ENCODE results near the gene FBXO3.

FBXO3 gene

DNA sequence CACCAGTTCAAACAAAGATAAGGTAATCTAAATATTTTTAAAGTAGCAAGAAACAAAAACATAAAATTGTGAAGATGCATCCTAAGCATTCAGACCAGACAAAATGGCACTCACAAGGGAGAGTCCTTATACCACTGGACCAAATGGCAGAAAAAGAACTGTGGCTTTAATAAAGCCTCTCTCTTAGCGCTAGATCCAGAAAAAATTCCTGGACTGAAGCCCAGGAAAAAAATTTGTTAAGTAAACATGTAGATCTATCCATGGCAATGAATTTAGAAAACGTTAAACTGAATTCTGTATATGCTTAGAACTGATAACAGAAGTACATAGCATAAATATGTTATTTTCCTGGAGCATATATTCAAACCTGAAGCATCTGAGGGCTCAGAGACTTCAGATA lies 26.3 kb downstream of the FBXO3 start:
- TF ChIP-seq MAX (IDR thresholded peaks at IDR 0.05; ENCODE audit: low read depth, low read length): no peak
- TF ChIP-seq POLR2A (IDR thresholded peaks at IDR 0.05; ENCODE audit: extremely low read depth, insufficient read length): no peak
- no peak for TF ChIP-seq MYC (IDR thresholded peaks at IDR 0.05; ENCODE audit: low read depth, low read length)
- TF ChIP-seq, protein P1, sequence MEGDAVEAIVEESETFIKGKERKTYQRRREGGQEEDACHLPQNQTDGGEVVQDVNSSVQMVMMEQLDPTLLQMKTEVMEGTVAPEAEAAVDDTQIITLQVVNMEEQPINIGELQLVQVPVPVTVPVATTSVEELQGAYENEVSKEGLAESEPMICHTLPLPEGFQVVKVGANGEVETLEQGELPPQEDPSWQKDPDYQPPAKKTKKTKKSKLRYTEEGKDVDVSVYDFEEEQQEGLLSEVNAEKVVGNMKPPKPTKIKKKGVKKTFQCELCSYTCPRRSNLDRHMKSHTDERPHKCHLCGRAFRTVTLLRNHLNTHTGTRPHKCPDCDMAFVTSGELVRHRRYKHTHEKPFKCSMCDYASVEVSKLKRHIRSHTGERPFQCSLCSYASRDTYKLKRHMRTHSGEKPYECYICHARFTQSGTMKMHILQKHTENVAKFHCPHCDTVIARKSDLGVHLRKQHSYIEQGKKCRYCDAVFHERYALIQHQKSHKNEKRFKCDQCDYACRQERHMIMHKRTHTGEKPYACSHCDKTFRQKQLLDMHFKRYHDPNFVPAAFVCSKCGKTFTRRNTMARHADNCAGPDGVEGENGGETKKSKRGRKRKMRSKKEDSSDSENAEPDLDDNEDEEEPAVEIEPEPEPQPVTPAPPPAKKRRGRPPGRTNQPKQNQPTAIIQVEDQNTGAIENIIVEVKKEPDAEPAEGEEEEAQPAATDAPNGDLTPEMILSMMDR (IDR thresholded peaks at IDR 0.05; ENCODE audit: low read depth, low read length): no peak
- DNase-seq (ENCODE audit: low read depth): no peak
- H3K4me3 ChIP-seq (ENCODE audit: low read depth, low read length): no peak overlapping the region

- no peak for DNase-seq (ENCODE audit: low read depth)
- TF ChIP-seq MYC (IDR thresholded peaks at IDR 0.05; ENCODE audit: low read depth, low read length) (no peak), POLR2A (IDR thresholded peaks at IDR 0.05; ENCODE audit: extremely low read depth, insufficient read length) (no peak), MAX (IDR thresholded peaks at IDR 0.05; ENCODE audit: low read depth, low read length) (no peak)
- TF ChIP-seq, protein P1 (IDR thresholded peaks at IDR 0.05; ENCODE audit: low read depth, low read length): no peak
- H3K4me3 ChIP-seq (ENCODE audit: low read depth, low read length): no peak overlapping the region
These were observed 31.0 kb downstream of the FBXO3 start for GRCh38 chr11:33743291-33743690.

- TF ChIP-seq, protein P1 (IDR thresholded peaks at IDR 0.05; ENCODE audit: low read depth, low read length): no peak
- TF ChIP-seq MYC (IDR thresholded peaks at IDR 0.05; ENCODE audit: low read depth, low read length) (no peak), MAX (IDR thresholded peaks at IDR 0.05; ENCODE audit: low read depth, low read length) (no peak), POLR2A (IDR thresholded peaks at IDR 0.05; ENCODE audit: extremely low read depth, insufficient read length) (no peak)
- peak; percentile 39 for DNase-seq (ENCODE audit: low read depth)
- H3K4me3 ChIP-seq (ENCODE audit: low read depth, low read length): no peak overlapping the region
These were observed 32.0 kb downstream of the FBXO3 start for GRCh38 chr11:33742249-33742851.

DNA sequence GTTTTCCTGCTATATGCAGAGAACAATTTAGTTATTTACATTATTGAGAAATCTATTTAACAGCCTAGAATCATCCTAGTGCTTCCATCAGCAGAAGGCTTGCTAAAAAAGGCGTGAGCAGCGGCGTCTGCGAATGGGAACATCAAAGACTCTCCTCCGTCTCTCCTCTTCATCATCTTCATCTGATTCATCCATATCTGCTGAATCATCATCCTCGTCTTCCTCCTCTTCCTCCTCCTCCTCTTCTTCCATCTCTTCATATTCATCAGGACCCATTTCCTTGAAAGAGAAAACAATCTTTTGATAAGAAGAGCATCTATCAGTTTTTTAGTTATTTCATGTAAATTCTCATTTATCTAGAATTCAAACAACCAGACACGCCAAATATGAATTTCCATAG lies 32.5 kb downstream of the FBXO3 start:
- no peak for DNase-seq (ENCODE audit: low read depth)
- no peak overlapping the region for H3K4me3 ChIP-seq (ENCODE audit: low read depth, low read length)
- TF ChIP-seq, protein P1 (IDR thresholded peaks at IDR 0.05; ENCODE audit: low read depth, low read length): no peak
- TF ChIP-seq MYC (IDR thresholded peaks at IDR 0.05; ENCODE audit: low read depth, low read length) (no peak), MAX (IDR thresholded peaks at IDR 0.05; ENCODE audit: low read depth, low read length) (no peak), POLR2A (IDR thresholded peaks at IDR 0.05; ENCODE audit: extremely low read depth, insufficient read length) (no peak)

DNA sequence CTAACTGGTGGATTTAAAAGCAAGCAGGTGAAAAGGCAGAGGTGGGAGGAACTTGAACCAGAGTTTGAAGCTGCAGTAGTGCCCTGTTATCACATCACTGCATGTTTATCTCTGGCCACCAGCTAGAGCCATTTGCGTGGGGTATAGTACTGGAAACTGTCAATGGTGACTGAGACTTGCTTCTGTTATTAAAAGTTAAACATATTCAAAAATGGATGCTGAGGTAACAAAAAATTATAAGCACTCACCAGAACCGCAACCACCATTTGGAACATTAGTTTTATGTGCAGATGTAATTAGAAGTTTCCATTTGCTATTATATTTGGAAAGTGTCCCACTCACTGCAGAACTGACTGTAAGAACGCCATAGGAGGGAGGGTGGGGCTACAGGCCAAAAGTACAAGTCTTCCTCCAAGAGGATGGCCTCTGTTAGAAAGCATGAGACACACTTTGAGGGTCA lies 36.9 kb downstream of the FBXO3 start:
- no peak overlapping the region for H3K4me3 ChIP-seq (ENCODE audit: low read depth, low read length)
- TF ChIP-seq POLR2A (IDR thresholded peaks at IDR 0.05; ENCODE audit: extremely low read depth, insufficient read length) (no peak), MAX (IDR thresholded peaks at IDR 0.05; ENCODE audit: low read depth, low read length) (no peak), MYC (IDR thresholded peaks at IDR 0.05; ENCODE audit: low read depth, low read length) (no peak)
- TF ChIP-seq, protein P1 (IDR thresholded peaks at IDR 0.05; ENCODE audit: low read depth, low read length): no peak
- no peak for DNase-seq (ENCODE audit: low read depth)
